HepG2 (cell line): Measurements from ENCODE around the gene IGIP. TPM values are rescaled to one million over a fixed set of nuclear protein-coding genes. Genes with fewer than 3 reads are reported as not detected.

Source experiments
- ATF7 ChIP-seq, 2 experiments: fragments of 450-650 bp in 1 of 2; sonication (generic) in 1 of 2; formaldehyde crosslinking in 1 of 2; IDR thresholded peaks; 2 replicates each; pipeline versions ENCODE4 v1.4.0 to v1.6.1; 2016 to 2020; ENCODE audit warnings: antibody characterized with exemption in 1 of 2, mild to moderate bottlenecking in 1 of 2, missing genetic modification reagents in 1 of 2
- DNMT3B ChIP-seq: conservative IDR thresholded peaks from 2 replicates; pipeline ENCODE4 v1.6.1; 2016; ENCODE audit warnings: missing biosample characterization, control low read depth
- HIVEP1 ChIP-seq: sonication (generic); formaldehyde crosslinking; IDR thresholded peaks from 2 replicates; pipeline ENCODE4 v1.4.0; 2020; ENCODE audit warnings: mild to moderate bottlenecking, missing genetic modification reagents
- KLF12 ChIP-seq: sonication (generic); formaldehyde crosslinking; IDR thresholded peaks from 2 replicates; pipeline ENCODE4 v1.4.0; 2020; ENCODE audit warnings: missing genetic modification reagents, borderline replicate concordance
- KLF15 ChIP-seq: sonication (generic); formaldehyde crosslinking; IDR thresholded peaks from 2 replicates; pipeline ENCODE4 v1.8.1; 2023; ENCODE audit warnings: borderline replicate concordance, mild to moderate bottlenecking, inconsistent platforms, missing genetic modification reagents, mixed read lengths
- NCOA1 ChIP-seq: sonication (generic); formaldehyde crosslinking; IDR thresholded peaks from 2 replicates; pipeline ENCODE4 v1.9.0; 2021; ENCODE audit warnings: missing genetic modification reagents
- NKX3-1 ChIP-seq: sonication (generic); formaldehyde crosslinking; IDR thresholded peaks from 2 replicates; pipeline ENCODE4 v1.5.0; 2020; ENCODE audit warnings: missing genetic modification reagents
- RCOR2 ChIP-seq: IDR thresholded peaks from 2 replicates; pipeline ENCODE4 v1.6.1; 2016; ENCODE audit warnings: missing biosample characterization, missing genetic modification reagents
- REPIN1 ChIP-seq: sonication (generic); formaldehyde crosslinking; IDR thresholded peaks from 2 replicates; pipeline ENCODE4 v1.8.0; 2022; ENCODE audit warnings: missing genetic modification reagents, low read depth, mild to moderate bottlenecking, borderline replicate concordance
- RFX3 ChIP-seq: IDR thresholded peaks from 2 replicates; pipeline ENCODE4 v1.6.1; 2016; ENCODE audit warnings: missing biosample characterization, missing genetic modification reagents
- RFXAP ChIP-seq: sonication (generic); formaldehyde crosslinking; IDR thresholded peaks from 2 replicates; pipeline ENCODE4 v1.4.0; 2020; ENCODE audit warnings: missing genetic modification reagents, borderline replicate concordance
- SRF ChIP-seq: IDR thresholded peaks from 2 replicates; pipeline ENCODE4 v1.6.1; 2011; ENCODE audit warnings: mild to moderate bottlenecking, low read depth, low read length, moderate library complexity
- SSRP1 ChIP-seq: IDR thresholded peaks from 2 replicates; pipeline ENCODE4 v1.6.1; 2016; ENCODE audit warnings: control low read depth
- ZBTB3 ChIP-seq: sonication (generic); formaldehyde crosslinking; IDR thresholded peaks from 2 replicates; pipeline ENCODE4 v1.4.0; 2020; ENCODE audit warnings: low read depth, mild to moderate bottlenecking, moderate library complexity, missing genetic modification reagents, borderline replicate concordance
- ZFP36L2 ChIP-seq: sonication (generic); formaldehyde crosslinking; IDR thresholded peaks from 2 replicates; pipeline ENCODE4 v1.4.0; 2020; ENCODE audit warnings: missing genetic modification reagents
- ZFP82 ChIP-seq: sonication (generic); formaldehyde crosslinking; IDR thresholded peaks from 2 replicates; pipeline ENCODE4 v1.5.1; 2020; ENCODE audit warnings: mild to moderate bottlenecking, missing genetic modification reagents, borderline replicate concordance
- ZFX ChIP-seq: sonication (generic); formaldehyde crosslinking; IDR thresholded peaks from 2 replicates; pipeline ENCODE4 v1.4.0; 2020; ENCODE audit warnings: mild to moderate bottlenecking, low read depth, missing genetic modification reagents, moderate library complexity
- ZKSCAN1 ChIP-seq: fragments of 150-350 bp; IDR thresholded peaks from 2 replicates; pipeline ENCODE4 v1.6.1; 2014; ENCODE audit warnings: low read length
- ZNF264 ChIP-seq: sonication (generic); formaldehyde crosslinking; IDR thresholded peaks from 2 replicates; pipeline ENCODE4 v1.4.0; 2020; ENCODE audit warnings: missing genetic modification reagents
- ZNF644 ChIP-seq: IDR thresholded peaks from 2 replicates; pipeline ENCODE4 v1.6.1; 2016; ENCODE audit warnings: low read depth
- ZNF709 ChIP-seq: sonication (generic); formaldehyde crosslinking; IDR thresholded peaks from 2 replicates; pipeline ENCODE4 v1.5.0; 2020; ENCODE audit warnings: mild to moderate bottlenecking, missing genetic modification reagents
- ZNF720 ChIP-seq: sonication (generic); formaldehyde crosslinking; IDR thresholded peaks from 2 replicates; pipeline ENCODE4 v1.4.0; 2020; ENCODE audit warnings: missing genetic modification reagents
- polyA plus RNA-seq, 8 experiments: library from polyadenylated mRNA; depleted of rRNA in 3 of 8; stranded (reverse) in 7 of 8; unstranded in 1 of 8; fragments of >200 nt; fragmentation: Illumina TruSeq in 4 of 8; extraction: Trizol in 4 of 8; gene quantifications; 2 replicates each; pipeline versions ENCODE4 v1.2.1 to v1.2.3, GENCODE V29; 2011 to 2016; ENCODE audit warnings: low read depth in 4 of 8, missing spikeins in 1 of 8, mixed read lengths in 1 of 8; ENCODE audit not compliant: insufficient read depth in 1 of 8
- total RNA-seq, 5 experiments: library from RNA; depleted of rRNA; stranded (reverse); fragments of >200 nt; fragmentation: Illumina TruSeq; extraction: Trizol; gene quantifications; 2 replicates each; pipeline ENCODE4 v1.2.3, GENCODE V29; 2016; ENCODE audit warnings: low read depth in 1 of 5
- TF ChIP-seq, protein P1 (sequence below): sonication (generic); formaldehyde crosslinking; IDR thresholded peaks from 2 replicates; pipeline ENCODE4 v1.4.0; 2020; ENCODE audit warnings: missing genetic modification reagents
- TF ChIP-seq, protein P2 (sequence below): sonication (generic); formaldehyde crosslinking; IDR thresholded peaks from 2 replicates; pipeline ENCODE4 v1.5.1; 2020; ENCODE audit warnings: missing genetic modification reagents, mild to moderate bottlenecking, borderline replicate concordance
- TF ChIP-seq, protein P3 (sequence below): sonication (generic); formaldehyde crosslinking; IDR thresholded peaks from 2 replicates; pipeline ENCODE4 v1.5.1; 2020; ENCODE audit warnings: mild to moderate bottlenecking, missing genetic modification reagents, moderate library complexity
- TF ChIP-seq, protein P4 (sequence below): sonication (generic); formaldehyde crosslinking; IDR thresholded peaks from 2 replicates; pipeline ENCODE4 v1.5.0; 2020; ENCODE audit warnings: missing genetic modification reagents

The IGIP gene
- total and polyA plus RNA-seq, 2 of the 13 experiments (the other 11 are each of a cell fraction or from before 2014, with no cell fraction given) = 1.7 to 2.1 TPM

DNA sequence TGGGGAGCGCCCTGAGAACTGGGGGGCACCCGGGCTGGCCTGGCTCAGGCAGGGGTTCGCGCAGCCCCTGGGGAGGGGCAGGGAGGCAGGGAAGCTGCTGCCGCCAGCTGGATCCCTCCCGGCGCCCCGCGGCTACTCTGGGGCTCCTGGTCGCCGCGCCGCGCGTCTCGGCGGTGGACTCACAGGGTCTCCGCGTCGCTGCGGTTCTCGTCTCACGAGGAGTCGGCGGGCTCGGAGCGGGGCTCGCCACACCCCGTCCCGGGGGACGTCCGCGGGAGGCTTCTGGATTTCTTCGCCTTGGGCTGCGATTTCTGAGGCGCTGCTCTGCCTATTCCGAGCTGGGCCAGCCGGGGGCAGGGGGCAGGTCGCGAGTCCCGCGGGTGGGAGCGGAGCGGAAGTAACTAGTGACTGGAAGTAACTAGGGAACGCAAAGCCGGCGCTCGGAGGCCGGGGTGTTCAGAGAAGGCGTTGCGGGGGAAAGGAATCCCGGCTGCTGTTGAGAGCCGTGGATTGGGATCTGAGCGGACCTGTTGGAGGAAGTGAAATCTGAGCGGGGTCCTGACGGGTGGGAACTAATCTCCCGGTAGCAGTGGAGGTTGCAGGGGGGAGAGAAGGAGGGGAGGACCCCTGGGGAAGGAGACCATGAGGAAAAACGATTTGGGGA lies 49.8 kb downstream of the IGIP start (continued):
- no peak for TF ChIP-seq KLF15
- no peak for TF ChIP-seq ZBTB3 (CRISPR knock-in tag)
- TF ChIP-seq ZNF709 (CRISPR knock-in tag) = no peak; the same call in 1 of the 2 replicates
- no peak for TF ChIP-seq ATF7 (IDR thresholded peaks at IDR 0.05)
- no peak for TF ChIP-seq ATF7 (CRISPR knock-in tag; IDR thresholded peaks at IDR 0.05)
- no peak for TF ChIP-seq RFXAP (CRISPR knock-in tag)
- TF ChIP-seq, protein P1, sequence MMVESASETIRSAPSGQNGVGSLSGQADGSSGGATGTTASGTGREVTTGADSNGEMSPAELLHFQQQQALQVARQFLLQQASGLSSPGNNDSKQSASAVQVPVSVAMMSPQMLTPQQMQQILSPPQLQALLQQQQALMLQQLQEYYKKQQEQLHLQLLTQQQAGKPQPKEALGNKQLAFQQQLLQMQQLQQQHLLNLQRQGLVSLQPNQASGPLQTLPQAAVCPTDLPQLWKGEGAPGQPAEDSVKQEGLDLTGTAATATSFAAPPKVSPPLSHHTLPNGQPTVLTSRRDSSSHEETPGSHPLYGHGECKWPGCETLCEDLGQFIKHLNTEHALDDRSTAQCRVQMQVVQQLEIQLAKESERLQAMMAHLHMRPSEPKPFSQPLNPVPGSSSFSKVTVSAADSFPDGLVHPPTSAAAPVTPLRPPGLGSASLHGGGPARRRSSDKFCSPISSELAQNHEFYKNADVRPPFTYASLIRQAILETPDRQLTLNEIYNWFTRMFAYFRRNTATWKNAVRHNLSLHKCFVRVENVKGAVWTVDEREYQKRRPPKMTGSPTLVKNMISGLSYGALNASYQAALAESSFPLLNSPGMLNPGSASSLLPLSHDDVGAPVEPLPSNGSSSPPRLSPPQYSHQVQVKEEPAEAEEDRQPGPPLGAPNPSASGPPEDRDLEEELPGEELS = no peak
- TF ChIP-seq, protein P2, sequence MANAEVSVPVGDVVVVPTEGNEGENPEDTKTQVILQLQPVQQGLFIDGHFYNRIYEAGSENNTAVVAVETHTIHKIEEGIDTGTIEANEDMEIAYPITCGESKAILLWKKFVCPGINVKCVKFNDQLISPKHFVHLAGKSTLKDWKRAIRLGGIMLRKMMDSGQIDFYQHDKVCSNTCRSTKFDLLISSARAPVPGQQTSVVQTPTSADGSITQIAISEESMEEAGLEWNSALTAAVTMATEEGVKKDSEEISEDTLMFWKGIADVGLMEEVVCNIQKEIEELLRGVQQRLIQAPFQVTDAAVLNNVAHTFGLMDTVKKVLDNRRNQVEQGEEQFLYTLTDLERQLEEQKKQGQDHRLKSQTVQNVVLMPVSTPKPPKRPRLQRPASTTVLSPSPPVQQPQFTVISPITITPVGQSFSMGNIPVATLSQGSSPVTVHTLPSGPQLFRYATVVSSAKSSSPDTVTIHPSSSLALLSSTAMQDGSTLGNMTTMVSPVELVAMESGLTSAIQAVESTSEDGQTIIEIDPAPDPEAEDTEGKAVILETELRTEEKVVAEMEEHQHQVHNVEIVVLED (CRISPR knock-in tag) = no peak
- TF ChIP-seq, protein P3, sequence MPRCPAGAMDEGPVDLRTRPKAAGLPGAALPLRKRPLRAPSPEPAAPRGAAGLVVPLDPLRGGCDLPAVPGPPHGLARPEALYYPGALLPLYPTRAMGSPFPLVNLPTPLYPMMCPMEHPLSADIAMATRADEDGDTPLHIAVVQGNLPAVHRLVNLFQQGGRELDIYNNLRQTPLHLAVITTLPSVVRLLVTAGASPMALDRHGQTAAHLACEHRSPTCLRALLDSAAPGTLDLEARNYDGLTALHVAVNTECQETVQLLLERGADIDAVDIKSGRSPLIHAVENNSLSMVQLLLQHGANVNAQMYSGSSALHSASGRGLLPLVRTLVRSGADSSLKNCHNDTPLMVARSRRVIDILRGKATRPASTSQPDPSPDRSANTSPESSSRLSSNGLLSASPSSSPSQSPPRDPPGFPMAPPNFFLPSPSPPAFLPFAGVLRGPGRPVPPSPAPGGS (CRISPR knock-in tag) = peak; percentile 18; the same call in 1 of the 2 replicates
- no peak; the same call in 1 of the 2 replicates for TF ChIP-seq REPIN1
- no peak for TF ChIP-seq RFX3
- no peak for TF ChIP-seq RCOR2 (CRISPR knock-in tag)
- TF ChIP-seq NKX3-1 (CRISPR knock-in tag) = peak; percentile 40; the same call in 1 of the 2 replicates
- no peak; the same call in 1 of the 2 replicates for TF ChIP-seq ZFX
- peak; percentile 29; the same call in 1 of the 2 replicates for TF ChIP-seq KLF12 (CRISPR knock-in tag)
- TF ChIP-seq ZNF264 = no peak
- no peak for TF ChIP-seq ZNF720 (CRISPR knock-in tag)
- no peak for TF ChIP-seq ZFP36L2 (CRISPR knock-in tag)
- TF ChIP-seq ZNF644 = no peak
- TF ChIP-seq HIVEP1 (CRISPR knock-in tag) = no peak; the same call in 1 of the 2 replicates
- no peak for TF ChIP-seq SRF
- TF ChIP-seq, protein P4, sequence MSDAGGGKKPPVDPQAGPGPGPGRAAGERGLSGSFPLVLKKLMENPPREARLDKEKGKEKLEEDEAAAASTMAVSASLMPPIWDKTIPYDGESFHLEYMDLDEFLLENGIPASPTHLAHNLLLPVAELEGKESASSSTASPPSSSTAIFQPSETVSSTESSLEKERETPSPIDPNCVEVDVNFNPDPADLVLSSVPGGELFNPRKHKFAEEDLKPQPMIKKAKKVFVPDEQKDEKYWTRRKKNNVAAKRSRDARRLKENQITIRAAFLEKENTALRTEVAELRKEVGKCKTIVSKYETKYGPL = 0 out of 2 replicates have a peak, but pooled peaks have one; percentile 35
- TF ChIP-seq ZFP82 = peak; percentile 18; the same call in 1 of the 2 replicates
- no peak for TF ChIP-seq SSRP1 (CRISPR knock-in tag)
- no peak for TF ChIP-seq ZKSCAN1
- TF ChIP-seq NCOA1 (CRISPR knock-in tag) = no peak
- TF ChIP-seq DNMT3B (CRISPR knock-in tag) = no peak
